ENCODE results near the gene IQSEC1.

The IQSEC1 gene

DNA sequence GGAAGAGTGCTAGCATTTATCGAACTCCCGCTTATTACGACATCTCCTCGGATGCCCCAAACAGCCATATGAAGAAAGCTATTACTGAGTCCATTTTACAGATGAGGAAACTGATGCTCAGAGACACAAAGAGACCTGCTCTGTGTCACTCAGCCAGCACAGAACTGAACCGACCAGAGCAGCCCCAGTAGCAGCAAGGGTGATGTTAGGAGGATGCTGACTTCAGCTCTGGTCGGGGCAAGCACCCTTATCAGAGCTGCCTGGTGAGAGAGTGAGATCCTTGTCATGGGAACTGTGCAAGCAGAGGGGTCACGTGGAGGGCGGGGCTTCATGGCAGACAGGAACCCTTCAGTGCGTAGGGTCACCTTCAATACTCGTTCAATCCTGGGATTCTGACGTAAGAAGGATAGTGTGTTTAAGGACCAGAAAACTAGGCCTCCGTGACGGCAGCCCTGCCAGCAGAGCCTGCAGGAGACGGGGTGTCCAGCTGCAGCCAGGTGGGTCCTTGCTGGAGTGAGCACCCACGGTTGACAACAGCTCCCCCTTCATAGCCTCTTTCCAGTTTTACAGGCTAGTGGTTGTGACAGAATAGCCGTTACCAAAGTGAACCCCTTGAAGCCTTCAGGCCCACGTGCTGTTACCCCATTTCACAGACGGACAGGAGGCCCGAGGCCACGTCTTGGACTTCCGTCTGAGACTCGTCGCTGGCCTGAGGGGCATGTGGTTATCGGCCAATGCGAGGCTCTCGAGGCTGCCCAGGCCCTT, 12.0 kb upstream of the IQSEC1 start:
- DNase-seq, result no peak

DNA sequence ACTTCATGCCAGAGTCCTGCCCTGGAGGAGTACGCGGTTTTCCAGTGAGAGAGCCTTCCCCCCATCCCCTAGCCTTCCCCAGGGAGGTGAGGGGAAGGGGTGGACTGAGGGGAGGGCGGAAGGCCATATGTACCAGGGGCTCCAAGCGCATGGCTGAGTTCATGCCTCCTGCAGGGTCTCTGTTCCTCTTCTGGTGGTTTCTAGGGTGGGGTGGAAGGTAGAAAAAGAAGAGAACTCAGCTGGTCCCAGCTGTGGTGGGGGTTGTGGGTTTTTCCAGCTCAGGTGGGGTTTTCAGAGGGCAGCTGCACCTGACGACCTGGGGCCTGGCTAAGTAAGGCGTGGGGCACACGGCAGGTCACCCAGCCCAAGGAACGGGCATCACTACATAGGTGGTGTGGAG, 10.7 kb upstream of the IQSEC1 start:
- peak; percentile 60 for DNase-seq

DNA sequence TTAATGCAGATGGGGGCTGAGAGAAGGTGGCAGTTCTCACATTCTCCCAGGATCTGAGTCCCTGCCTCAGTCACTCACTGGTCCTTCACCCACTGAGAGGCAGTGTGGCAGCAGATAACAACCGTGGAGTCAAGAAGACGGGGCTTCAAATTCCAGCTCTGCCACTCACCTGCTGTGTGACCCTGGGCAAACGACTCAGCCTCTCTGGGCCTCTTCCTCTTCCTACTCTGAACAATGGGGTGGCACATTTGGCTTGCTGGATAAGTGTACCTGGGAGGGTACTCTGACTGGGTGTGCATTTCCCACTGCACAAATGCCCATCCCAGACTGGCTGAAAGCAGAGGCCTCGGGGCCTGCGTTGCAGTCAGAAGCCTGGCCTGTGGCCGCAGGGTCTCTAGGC, 10.0 kb upstream of the IQSEC1 start:
- DNase-seq, result no peak

DNA sequence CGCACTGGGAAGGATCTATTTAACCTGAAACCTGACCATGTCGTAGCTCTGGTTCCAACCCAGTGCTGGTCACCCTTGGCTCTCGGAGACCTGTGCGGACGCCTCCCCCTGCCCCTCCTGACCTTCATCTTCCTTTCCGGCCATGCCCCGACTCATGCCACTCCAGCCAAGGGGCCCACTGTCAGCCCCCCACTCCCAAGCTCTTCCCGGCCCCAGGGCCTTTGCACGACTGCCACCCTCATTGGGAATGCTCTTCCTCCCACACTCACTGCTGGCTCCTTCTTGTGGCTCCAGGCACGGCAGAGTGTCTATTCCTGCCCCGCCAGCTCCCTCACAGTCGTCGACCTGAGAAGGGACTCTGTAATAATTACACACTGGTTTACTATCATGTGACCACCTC, 9.4 kb upstream of the IQSEC1 start:
- no peak for DNase-seq

DNA sequence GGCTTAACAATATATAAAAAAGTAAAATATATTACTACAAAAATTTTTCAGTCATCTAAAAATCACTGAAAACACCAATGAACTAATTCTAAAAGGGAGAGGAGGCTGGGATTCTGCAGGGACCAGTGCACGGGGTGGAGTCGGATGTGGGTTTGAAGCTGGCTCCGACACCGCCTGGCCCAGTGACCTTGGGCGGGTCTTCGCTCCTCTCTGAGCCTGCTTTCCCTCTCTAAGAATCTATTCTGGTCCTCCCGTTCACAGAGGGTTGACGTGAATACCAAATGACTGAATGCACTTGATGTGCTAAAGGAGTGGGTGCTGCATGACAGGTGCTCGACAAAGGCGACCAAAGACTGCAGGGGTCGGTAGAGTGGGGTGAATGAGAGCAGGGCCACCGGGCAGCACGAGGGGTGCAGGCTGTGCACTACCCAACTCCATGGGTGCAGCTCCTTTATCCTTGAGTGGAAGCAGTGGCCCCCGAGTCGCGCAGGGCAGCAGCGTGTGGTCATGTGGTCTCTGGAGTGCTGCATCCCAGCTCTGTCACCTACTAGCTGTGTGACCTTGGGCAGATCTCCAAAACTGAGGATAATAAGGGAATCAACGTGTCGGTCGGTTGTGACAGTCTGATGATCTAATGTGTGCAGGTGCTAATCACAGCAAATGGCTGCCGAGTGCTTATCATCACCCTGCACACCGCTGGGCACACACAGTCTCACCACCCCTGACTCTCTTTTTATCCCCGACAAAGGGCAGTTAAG, 8.6 kb upstream of the IQSEC1 start:
- DNase-seq, result no peak

DNA sequence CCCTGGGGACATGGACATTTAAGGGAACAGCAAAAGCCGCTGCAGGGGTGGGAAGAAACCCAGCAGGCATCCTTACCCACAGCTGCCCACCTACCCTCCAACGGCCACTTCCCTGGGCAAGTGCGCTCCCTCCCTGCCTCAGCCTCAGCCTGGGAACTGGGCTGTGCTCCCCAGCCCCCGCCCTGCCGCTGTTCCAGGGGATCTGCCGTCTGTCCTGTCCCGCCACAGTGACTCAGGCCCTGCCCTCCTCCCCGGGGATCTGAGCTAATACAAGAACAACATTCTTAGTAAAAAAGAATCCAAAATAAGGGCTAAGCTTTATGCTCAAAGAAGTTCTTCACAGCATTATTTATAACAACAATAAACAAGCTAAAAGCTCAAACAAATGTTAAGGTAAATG, 7.4 kb upstream of the IQSEC1 start:
- DNase-seq, result no peak

DNA sequence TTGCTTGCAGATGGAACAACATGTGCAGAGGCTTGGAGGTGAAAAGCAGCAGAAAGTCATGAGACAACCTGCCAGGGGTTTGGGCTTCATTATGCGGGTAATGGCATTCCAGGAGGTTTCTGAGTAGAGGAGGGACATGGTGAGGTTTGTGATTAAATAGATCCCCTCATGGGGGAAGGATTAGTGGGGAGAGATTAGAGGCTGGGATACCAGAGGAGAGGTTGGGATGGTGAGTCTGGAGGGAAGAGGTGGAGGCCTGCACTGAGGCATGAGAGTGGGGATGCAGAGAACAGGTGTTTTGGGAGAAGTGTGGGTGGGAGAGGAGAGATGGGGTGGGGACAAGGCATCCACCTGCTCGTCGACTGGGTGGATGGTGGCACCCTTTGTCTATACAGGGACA, 6.8 kb upstream of the IQSEC1 start:
- no peak for DNase-seq

DNA sequence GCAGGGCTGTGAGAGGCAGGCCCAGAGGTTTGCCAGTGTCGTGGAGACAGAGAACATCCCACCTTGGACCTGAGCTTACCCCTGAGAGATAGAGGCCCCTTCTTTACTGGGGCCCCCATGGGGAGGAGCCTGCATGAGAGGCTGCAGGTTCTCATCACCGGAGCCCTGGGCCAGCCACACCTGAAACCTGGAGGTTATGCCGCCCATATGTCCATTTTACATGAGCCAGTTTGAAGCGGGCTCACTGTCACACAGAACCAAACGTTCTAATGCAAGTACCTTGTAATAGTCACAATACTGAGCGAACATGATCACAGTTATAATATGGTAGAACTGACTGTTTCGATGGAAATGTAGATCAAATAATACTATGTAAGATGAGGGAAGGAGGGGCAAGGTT, 6.3 kb upstream of the IQSEC1 start:
- no peak for DNase-seq

DNA sequence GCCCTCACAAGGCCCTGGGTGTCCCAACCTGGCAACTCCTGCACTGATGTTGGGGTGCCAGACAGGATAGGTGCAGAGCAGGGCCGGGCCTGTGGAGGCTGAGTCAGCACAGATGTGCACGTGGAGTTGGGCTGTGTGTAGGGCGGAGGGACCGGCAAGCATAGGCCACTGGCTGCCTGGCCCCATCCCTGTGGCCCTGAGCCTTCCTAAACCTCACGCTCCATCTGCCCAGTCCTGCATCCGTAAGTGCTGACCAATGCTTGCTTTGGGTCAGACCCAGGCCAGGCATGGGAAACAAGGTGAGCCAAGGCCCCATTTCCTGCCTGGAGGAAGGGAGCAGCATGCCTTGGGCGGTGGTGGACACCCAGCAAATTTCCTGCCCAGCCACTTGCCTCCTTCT, 5.8 kb upstream of the IQSEC1 start:
- DNase-seq, result no peak

DNA sequence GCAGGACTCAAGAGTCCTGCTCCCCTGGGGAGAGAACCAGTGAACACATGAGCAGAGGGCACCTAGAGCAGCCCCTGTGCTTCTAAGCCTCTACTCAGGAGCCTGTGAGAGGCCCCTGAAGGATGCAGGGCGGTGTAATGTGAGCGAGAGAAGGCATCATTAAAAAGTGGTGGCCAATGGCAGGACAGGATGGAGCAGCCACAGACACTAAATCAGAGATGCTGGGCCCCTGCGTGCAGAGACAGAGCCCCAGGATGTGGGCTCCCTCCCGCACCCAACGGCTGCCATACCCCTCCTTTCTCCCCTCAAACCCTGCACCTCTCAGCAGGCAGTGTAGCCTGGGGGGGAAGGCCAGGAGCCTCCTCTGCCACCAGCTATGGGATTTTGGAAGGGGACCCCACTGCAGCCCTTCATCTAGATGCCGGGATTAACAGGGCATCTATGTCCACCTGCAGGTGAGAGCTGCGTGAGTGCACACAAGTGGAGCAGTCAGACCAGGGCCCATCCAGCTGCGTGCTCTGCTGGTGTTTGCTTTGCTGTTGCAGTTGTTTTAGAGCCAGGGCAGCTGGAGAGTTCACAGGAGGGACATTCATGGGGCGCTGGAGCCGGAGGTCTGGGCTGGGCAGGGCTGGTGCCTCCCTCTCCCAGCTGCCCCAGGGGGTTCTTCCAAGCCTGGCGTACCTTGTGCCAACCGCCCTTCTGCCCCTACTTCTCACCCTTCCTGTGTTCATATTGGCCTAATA, 5.1 kb upstream of the IQSEC1 start:
- no peak for DNase-seq

DNA sequence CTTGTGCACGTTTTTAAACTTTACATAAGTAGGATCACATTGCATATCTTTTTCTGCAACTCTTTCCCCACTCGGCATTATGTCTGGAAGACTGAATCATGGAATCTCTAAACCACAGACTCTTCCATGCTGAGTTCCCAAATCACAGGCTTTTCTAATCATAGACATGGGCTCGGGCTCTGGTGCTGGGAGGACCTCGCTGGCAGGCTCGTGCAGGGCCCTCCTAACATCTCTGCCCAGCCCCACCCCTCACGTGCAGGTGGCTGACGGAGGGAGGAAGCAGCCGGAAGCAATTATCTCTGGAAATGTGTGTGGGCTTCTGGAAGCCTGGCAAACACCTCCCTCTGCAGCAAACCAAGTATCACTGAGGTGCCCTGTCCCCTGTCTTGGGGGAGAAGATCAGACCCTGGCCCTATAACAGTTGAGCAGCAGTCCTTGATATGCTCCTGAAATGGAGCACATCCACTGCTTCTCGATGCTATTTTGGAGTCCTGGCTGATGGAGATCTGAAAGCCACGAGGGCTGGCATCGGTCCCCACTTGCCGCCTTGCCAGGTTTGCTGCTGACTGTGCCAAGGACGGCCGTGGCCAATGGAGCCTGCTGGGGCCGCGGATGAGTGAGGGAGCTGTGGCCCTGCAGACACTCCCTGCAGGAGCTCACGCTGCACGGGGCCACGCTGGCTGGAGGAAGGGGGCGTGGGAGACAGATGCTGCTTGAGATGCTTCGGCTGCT, 4.4 kb upstream of the IQSEC1 start:
- no peak for DNase-seq

DNA sequence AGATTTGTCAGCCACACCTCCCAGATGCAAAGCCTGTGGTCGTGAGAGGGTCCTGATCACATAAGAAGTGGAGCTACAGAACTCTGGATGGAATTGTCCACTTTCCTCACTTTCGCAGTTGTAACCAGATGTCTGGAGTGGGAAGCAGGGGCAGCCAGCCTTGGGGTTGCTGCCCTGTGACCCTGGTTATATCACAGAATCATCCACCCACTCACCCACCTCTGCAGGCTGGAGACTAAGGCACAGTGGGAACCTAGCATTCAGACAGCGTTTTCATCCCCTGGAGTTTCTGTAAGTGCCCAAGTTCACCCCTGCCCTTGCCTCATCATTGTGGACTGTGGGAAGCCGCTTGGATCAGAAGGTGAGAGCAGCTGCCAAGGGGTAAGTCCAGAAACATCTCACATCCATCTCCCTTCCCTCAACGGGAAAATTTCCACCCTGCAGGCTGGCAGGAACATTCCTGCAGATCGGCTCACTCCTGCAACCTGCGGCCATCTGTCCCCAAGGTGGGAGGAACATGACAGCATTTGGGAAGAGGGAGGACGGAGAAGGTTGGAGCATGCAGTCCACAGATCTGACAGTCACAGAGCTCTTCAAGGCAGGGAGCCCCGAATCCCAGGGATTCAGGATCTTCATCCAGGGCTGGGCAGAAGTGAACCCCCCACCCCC, 2.9 kb upstream of the IQSEC1 start:
- no peak for DNase-seq

DNA sequence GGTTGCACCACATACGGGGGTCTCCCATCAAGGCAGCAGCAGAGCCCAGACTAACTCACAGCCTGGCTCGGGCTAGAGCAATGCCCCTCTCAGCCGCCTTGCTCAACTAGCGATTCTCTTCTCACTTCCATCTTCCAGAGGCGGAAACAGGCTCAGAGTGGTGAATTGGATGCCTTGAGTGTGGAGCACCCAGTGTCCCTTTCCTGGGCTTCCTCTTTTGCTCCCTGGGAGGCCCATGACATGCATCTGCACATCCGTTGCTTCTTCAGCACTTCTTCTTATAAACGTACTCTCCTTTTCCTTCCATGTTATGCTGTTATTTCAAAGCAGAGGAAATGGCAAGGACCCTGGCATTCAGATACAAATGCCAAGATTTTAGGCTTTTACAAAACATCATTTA, 2.1 kb upstream of the IQSEC1 start:
- no peak for DNase-seq

DNA sequence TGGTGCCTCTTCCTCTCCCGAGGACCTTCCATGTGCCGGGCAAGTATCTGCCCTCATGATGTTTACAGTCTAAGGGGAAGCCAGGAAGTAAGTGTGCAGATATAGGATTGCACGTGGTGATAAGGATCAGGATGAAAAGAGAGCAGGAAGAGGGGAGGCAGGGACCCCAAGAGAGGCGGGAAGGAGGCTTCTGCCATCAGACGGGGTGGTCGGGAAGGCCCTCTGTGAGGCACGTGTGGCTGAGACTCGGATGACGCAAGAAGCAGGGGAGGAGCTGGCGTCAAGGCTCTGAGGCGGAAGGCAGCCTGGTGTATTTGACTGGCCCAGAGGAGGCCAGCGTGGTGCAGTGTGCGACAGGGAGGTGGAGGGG, 762 bp upstream of the IQSEC1 start:
- DNase-seq, result no peak

DNA sequence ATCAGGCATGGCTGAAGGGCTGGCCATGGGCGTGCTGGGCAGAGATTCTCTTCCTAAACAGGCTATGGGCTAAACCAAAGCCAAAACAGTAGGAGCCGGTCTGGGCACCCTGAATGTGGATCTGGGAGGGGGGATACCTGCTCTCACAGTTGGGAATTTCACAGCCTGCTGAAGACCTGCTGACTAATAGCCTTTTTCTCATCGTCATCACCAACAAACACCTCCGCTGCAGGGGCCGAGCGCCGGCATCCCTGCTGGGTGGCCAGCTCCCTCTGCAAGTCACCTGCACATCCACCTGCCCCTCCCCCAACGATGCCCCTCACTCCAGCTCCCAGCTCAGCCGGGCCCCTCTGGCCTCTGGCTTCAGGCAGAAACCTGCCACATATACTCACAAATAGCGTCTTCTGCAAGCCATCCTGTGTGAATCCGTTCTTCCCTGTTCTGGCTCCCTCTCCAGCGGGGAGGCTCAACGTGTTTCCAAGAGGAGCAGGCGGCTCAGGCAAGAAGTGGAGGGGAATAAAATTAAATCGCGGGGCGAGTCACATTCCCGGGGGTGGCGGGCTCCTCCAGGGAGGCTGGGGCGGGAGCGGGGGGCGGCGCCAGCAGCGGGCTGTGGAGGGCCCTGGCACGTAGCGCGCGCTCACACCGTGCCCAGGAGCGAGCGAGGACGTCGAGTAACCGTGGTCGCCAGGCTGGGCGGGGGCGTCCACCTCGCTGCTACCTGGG, 466 bp downstream of the IQSEC1 start:
- DNase-seq, result no peak

DNA sequence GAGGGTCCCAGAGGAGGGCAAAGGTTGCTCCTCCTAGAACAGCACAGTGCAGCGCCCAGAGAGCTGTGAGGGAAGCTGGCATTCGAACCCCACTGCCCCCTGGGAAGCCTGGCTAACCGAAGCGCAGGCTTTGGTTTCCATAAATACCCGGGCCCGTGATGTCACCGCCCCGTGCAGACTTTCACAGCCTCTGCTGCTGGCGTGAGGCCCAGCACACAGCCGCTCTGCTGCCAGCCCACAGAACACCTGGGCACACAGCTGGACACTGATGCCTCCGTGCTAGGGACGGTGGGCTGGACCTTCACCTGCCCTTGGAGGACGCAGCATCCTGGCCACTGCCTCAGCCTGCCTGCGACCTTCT, 1.0 kb downstream of the IQSEC1 start:
- DNase-seq, result peak; percentile 57

DNA sequence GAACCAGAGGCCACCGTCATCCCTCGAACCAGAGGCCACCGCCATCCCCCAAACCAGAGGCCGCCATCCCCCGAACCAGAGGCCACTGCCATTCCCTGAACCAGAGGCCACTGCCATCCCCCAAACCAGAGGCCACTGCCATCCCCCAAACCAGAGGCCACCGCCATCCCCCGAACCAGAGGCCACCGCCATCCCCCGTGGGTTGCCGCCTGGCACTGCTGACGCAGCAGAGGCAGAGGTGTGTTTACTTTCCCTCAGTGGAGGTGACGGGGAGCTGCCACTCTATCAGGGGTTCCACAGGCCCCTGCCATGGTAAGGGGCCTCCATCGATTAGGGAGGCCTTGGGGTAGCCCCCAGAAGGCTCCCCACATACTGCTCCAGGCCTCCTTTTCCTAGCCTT, 1.5 kb downstream of the IQSEC1 start:
- no peak for DNase-seq

DNA sequence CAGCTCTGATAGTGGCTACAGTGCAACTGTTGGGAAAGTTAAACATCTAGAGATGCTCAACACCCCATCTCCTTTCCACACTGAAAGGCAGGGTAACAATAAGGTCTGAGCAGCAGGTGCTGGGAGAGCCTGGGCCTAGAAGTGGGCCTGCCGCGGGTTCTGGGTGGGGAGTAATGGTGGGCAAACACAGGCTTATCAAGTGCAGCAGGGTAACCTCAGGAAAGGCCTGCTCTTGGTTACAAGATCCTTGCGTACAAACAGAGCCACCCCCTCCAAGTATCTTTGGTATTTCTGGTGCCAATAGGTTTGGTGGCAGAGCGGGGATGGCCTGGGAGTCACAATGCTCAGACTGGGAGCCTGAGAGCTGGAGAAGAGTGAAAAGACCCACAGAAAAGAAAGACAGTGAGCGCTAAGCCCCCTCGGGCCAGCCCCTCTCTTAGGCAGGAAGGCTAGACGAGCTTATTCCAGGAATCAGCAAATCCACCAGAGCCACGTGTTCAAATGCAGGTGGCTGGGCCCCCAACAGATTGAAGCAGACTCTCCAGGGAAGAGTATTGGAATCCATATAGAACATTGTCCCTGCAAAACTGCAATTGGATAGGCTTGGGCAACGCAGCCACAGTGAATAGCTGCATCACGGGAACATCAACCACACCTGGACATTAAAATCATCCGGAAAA, 2.7 kb downstream of the IQSEC1 start:
- DNase-seq, result no peak

DNA sequence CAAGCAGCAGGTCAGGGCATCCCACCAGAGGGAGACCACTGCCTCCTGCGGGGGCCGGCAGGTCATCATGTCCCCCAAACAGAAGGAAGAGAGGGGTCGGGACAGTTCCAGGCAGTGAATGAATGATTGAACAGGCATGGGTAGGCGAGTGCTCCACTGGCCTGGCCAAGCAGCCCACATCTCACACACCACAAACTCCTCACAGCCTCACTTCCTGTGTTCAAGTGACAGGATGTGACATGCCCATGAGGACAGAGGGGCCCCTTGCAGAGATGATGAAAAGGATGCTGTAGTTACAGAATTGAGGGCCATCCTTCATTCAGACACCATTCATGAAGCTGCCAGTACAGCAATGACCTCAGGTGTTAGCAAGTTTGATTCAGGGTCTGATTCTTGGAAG, 3.7 kb downstream of the IQSEC1 start:
- peak; percentile 62 for DNase-seq

DNA sequence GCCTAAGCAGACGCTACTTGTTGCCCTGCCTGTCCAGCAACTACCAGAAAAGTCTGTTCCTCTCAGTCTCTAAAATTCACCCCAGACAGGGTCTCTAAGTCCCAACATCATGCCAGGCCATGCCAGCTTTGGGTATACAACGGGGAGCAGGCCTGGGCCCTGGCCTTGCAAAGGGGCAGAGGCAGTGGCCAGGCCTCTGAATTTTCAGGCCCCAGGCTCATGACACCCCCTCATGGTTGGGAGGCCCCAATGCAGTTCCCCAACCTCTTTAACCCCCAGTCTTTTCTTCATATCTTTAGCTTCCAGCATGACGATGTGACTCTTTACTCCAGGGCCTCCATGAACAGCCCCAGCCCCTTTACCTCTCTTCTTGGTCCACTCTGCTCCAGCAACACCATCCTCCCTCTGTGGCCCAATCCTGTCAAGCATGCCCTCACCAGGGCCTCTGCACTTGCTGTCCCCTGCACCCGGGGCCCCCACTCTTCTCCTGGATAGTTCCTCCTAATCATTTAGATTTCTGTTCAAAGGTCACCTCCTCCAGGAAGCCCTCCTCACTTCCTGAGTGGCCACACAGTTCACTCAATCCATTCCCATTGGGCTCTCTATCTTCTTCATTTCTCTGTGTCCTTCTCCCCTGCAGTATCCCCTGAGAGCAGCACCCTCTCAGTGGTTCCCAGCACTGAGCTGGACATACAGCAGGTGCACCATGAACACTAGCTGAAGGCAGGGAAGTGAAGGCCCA, 4.8 kb downstream of the IQSEC1 start:
- DNase-seq, result no peak

DNA sequence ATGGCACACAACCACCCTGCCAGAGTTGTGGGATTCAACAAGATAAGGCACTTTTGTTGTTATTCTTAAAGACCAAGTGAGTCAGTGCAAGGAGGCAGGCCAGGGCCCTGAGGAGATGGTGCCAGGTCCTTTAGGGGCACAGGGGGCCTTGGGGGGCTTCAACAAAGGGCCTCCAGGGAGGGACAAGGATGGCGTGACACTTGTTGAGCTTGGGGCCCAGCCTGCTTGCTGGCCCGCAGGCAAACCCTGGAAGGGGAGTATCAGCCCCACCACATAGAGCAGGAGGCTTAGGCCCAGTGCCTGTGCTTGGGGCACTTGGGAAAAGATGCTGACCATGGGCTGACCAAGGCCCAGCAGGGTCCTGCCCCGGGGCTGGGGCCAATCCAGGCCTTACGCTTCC, 5.5 kb downstream of the IQSEC1 start:
- no peak for DNase-seq
